Activated T-cell treated with anti-CD3 and anti-CD28 coated beads for 4 hours (primary cell): ENCODE data around the gene HMCN1.
"Not testable (repeated sequence)": the region's sequence is repeated elsewhere in the genome, so short reads cannot be mapped to it uniquely, and the experiment has no call there.

Source experiments
- DNase-seq: peaks from one replicate; pipeline ENCODE4 v3.0.0-alpha.2; 2020

Gene HMCN1

GRCh38 chr1:185742403-185742802 is 8.2 kb downstream of the HMCN1 start:
- DNase-seq, result no peak

- DNase-seq, result no peak
Measured at GRCh38 chr1:185745165-185745564, 11.0 kb downstream of the HMCN1 start.

GRCh38 chr1:185759061-185759460 is 24.9 kb downstream of the HMCN1 start:
- no peak for DNase-seq

GRCh38 chr1:185761841-185762240 is 27.6 kb downstream of the HMCN1 start:
- DNase-seq, result no peak

- no peak for DNase-seq
Measured at GRCh38 chr1:185767508-185768120, 33.4 kb downstream of the HMCN1 start.

GRCh38 chr1:185768371-185768770 is 34.2 kb downstream of the HMCN1 start:
- DNase-seq, result no peak

- no peak for DNase-seq
Measured at GRCh38 chr1:185769136-185769535, 34.9 kb downstream of the HMCN1 start.

GRCh38 chr1:185774394-185774793 is 40.2 kb downstream of the HMCN1 start:
- DNase-seq, result no peak

- no peak for DNase-seq
Measured at GRCh38 chr1:185775501-185775900, 41.3 kb downstream of the HMCN1 start.

GRCh38 chr1:185776522-185776921 is 42.3 kb downstream of the HMCN1 start:
- no peak for DNase-seq

- not testable (repeated sequence) for DNase-seq
Measured at GRCh38 chr1:185783860-185784259, 49.7 kb downstream of the HMCN1 start.

GRCh38 chr1:185785586-185785985 is 51.4 kb downstream of the HMCN1 start:
- no peak for DNase-seq

- DNase-seq, result no peak
Measured at GRCh38 chr1:185786524-185786923, 52.3 kb downstream of the HMCN1 start.

GRCh38 chr1:185787238-185787637 is 53.0 kb downstream of the HMCN1 start:
- no peak for DNase-seq

GRCh38 chr1:185788386-185788785 is 54.2 kb downstream of the HMCN1 start:
- no peak for DNase-seq

GRCh38 chr1:185789501-185790193 is 55.5 kb downstream of the HMCN1 start:
- no peak for DNase-seq

GRCh38 chr1:185790194-185790735 is 56.1 kb downstream of the HMCN1 start:
- no peak for DNase-seq

GRCh38 chr1:185792040-185792439 is 57.8 kb downstream of the HMCN1 start:
- DNase-seq, result no peak

- DNase-seq, result not testable (repeated sequence)
Measured at GRCh38 chr1:185794495-185794894, 60.3 kb downstream of the HMCN1 start.

GRCh38 chr1:185795181-185795580 is 61.0 kb downstream of the HMCN1 start:
- no peak for DNase-seq

- DNase-seq, result no peak
Measured at GRCh38 chr1:185798505-185798904, 64.3 kb downstream of the HMCN1 start.

- DNase-seq, result no peak
Measured at GRCh38 chr1:185803241-185803640, 69.0 kb downstream of the HMCN1 start.

GRCh38 chr1:185804206-185804605 is 70.0 kb downstream of the HMCN1 start:
- DNase-seq, result no peak

GRCh38 chr1:185804608-185805007 is 70.4 kb downstream of the HMCN1 start:
- DNase-seq, result no peak

GRCh38 chr1:185807275-185807674 is 73.1 kb downstream of the HMCN1 start:
- DNase-seq, result no peak
